Esophagus muscularis mucosa (tissue), 4 donors: ENCODE data around the gene PEX3. TPM values are rescaled to one million over a fixed set of nuclear protein-coding genes. Genes with fewer than 3 reads are reported as not detected.

Experiments
- DNase-seq: peaks from one replicate; pipeline ENCODE4 v3.0.0-alpha.2; 2017; ENCODE audit errors: extremely low spot score
- H3K27ac ChIP-seq, 4 donors: fragments of 200-600 bp; sonication (generic); replicated peaks in 1 of 4; 1 replicate in 3 of 4; 2 replicates in 1 of 4; pipeline ENCODE4 v1.5.1; 2016 to 2019; ENCODE audit warnings: mild to moderate bottlenecking in 1 of 4
- H3K27me3 ChIP-seq, 4 donors: fragments of 200-600 bp; sonication (generic); one replicate each; pipeline versions ENCODE4 v1.5.1 to v1.6.0; 2016 to 2019
- H3K36me3 ChIP-seq, 4 donors: fragments of 200-600 bp; sonication (generic); one replicate each; pipeline ENCODE4 v1.5.1; 2016 to 2019
- H3K4me1 ChIP-seq, 4 donors: fragments of 200-600 bp; sonication (generic); one replicate each; pipeline ENCODE4 v1.5.1; 2016 to 2019
- H3K4me3 ChIP-seq, 4 donors: fragments of 200-600 bp; sonication (generic); 1 replicate in 2 of 4; 2 replicates in 2 of 4; pipeline ENCODE4 v1.5.1; 2016 to 2019; ENCODE audit warnings: mild to moderate bottlenecking in 4 of 4, moderate library complexity in 1 of 4
- H3K9me3 ChIP-seq, 4 donors: fragments of 200-600 bp; sonication (generic); 1 replicate in 3 of 4; 2 replicates in 1 of 4; pipeline ENCODE4 v1.5.1; 2016 to 2019
- CTCF ChIP-seq, 3 experiments: fragments of 200-600 bp in 2 of 3; fragments of 450-650 bp in 1 of 3; sonication (generic) in 2 of 3; IDR thresholded peaks; one replicate each; pipeline ENCODE4 v1.5.1; 2017 to 2019; ENCODE audit warnings: antibody characterized with exemption in 3 of 3, mild to moderate bottlenecking in 2 of 3, moderate library complexity in 1 of 3
- EP300 ChIP-seq: sonication (generic); formaldehyde crosslinking; IDR thresholded peaks from one replicate; pipeline ENCODE4 v1.6.1; 2017; ENCODE audit warnings: antibody characterized with exemption
- POLR2A ChIP-seq: fragments of 450-650 bp; IDR thresholded peaks from one replicate; pipeline ENCODE4 v1.6.1; 2017; ENCODE audit warnings: antibody characterized with exemption, moderate library complexity, mild to moderate bottlenecking, low read depth
- POLR2AphosphoS5 ChIP-seq, 2 donors: sonication (generic); formaldehyde crosslinking; IDR thresholded peaks; one replicate each; pipeline ENCODE4 v1.6.1; 2017; ENCODE audit warnings: antibody characterized with exemption in 2 of 2
- WGBS: methylation state at CpG from one replicate; pipeline ENCODE4 v1.1.5; 2018; 5-methylcytosine and 5-hydroxymethylcytosine counted together
- intact Hi-C: fragments of 100-400 bp; cut with DNase I; formaldehyde crosslinking; loops from one replicate; pipeline ENCODE4 v1.15.1; 2023
- total RNA-seq, 4 donors: library from RNA; depleted of rRNA; stranded (reverse); fragments of >200 nt; gene quantifications; one replicate each; pipeline versions ENCODE4 v1.1.0 to v1.2.1, GENCODE V29; 2016

The PEX3 gene
- total RNA-seq, result 10 to 100 TPM; 15.1 to 24.1 (median 19.7) TPM

GRCh38 chr6:143450453-143451371, at the start of gene PEX3, which contains the start of gene ADAT2:
Gene PEX3, plus strand, starts transcription at chr6:143450805. Its CDS starts 238 bp downstream, at chr6:143451043.
Gene ADAT2, minus strand, starts transcription at chr6:143450695. Its CDS starts 37 bp downstream, at chr6:143450658.
- Histone ChIP-seq H3K36me3 (peaks cover 0 to 5% (median 0%) of the 10 kb centered on the region in 4 donors), H3K4me1 (peaks cover 17 to 41% (median 40%) of the 10 kb centered on the region in 4 donors), H3K4me3 (peak within 1 kb of the TSS; percentile 62 to 88 (median 75)), H3K9me3 (no peaks in the 10 kb centered on the region), H3K27ac (peak within 1 kb of the TSS; percentile 67 to 82 (median 72)), H3K27me3 (no peaks in the 10 kb centered on the region)
- DNase-seq, result peak; percentile 97
- peak in 1 of 3 experiments; percentile 18 for TF ChIP-seq CTCF (IDR thresholded peaks at IDR 0.05)
- TF ChIP-seq POLR2A, result no peak
- peak; percentile 92 to 94 for TF ChIP-seq POLR2AphosphoS5 (IDR thresholded peaks at IDR 0.05)
- intact Hi-C loops, result loop anchor here (5.0 kb wide), 1 partner anchor 388 kb away; the partner anchor contains the start of gene AIG1
- WGBS, result under 1% methylated on average over 54 of the region's 56 CpGs

GRCh38 chr6:143401068-143401446, 49.5 kb upstream of the PEX3 start:
- TF ChIP-seq CTCF (IDR thresholded peaks at IDR 0.05) (no peak), EP300 (no peak), POLR2AphosphoS5 (IDR thresholded peaks at IDR 0.05) (no peak), POLR2A (no peak)
- intact Hi-C loops, result no loop called here
- Histone ChIP-seq H3K27ac (no peak overlapping the region), H3K36me3 (no peaks in the 10 kb centered on the region), H3K4me3 (no peak overlapping the region), H3K27me3 (no peaks in the 10 kb centered on the region), H3K9me3 (no peaks in the 10 kb centered on the region), H3K4me1 (peaks cover 0 to 5% (median 0%) of the 10 kb centered on the region in 4 donors)
- WGBS, result 78% methylated on average over 1 of the region's 1 CpG
- no peak for DNase-seq

GRCh38 chr6:143401636-143402370, 48.8 kb upstream of the PEX3 start:
- Histone ChIP-seq H3K9me3 (no peaks in the 10 kb centered on the region), H3K27me3 (no peaks in the 10 kb centered on the region), H3K36me3 (no peaks in the 10 kb centered on the region), H3K27ac (no peak overlapping the region), H3K4me3 (no peak overlapping the region), H3K4me1 (peaks cover 0 to 5% (median 0%) of the 10 kb centered on the region in 4 donors)
- WGBS, result 85% methylated on average over 5 of the region's 5 CpGs
- no peak for DNase-seq
- intact Hi-C loops, result no loop called here
- no peak for TF ChIP-seq POLR2A
- TF ChIP-seq EP300, result no peak

- intact Hi-C loops, result no loop called here
- no peaks in the 10 kb centered on the region for H3K36me3 ChIP-seq
- H3K4me1 ChIP-seq, result peaks cover 0 to 5% (median 0%) of the 10 kb centered on the region in 4 donors
- no peaks in the 10 kb centered on the region for H3K27me3 ChIP-seq
- H3K4me3 ChIP-seq, result no peak overlapping the region
- 93% methylated on average over 7 of the region's 7 CpGs for WGBS
- no peaks in the 10 kb centered on the region for H3K9me3 ChIP-seq
- no peak for DNase-seq
- no peak overlapping the region for H3K27ac ChIP-seq
- TF ChIP-seq POLR2AphosphoS5 (IDR thresholded peaks at IDR 0.05) (no peak), POLR2A (no peak), CTCF (IDR thresholded peaks at IDR 0.05) (no peak), EP300 (no peak)
Observed at GRCh38 chr6:143402721-143403336, 47.8 kb upstream of the PEX3 start.
